PC-3 (cell line): Measurements from ENCODE around the gene HLA-DQA1. TPM values are rescaled to one million over a fixed set of nuclear protein-coding genes. Genes with fewer than 3 reads are reported as not detected.

ENCODE experiments used
- ATAC-seq: fragments of 200-7000 bp; cut with Tn5 transposase; 2 replicates; pipeline ENCODE4 v1.9.1; 2020; ENCODE audit warnings: mild to moderate bottlenecking, moderate library complexity
- BruUV-seq: library from RNA; stranded (reverse); fragments of 400-500 nt; replicated peaks from 2 replicates; lab custom pipeline; 2021; lab: Mats Ljungman, UMichigan
- CTCF ChIA-PET: fragments of 300-600 bp; sonication (Branson Sonifier 250); formaldehyde crosslinking; loops from one replicate; lab custom pipeline; 2022; ENCODE audit warnings: antibody characterized with exemption; lab: Charles Lee
- POLR2A ChIA-PET: fragments of 300-600 bp; sonication (Branson Sonifier 250); formaldehyde crosslinking; loops from one replicate; lab custom pipeline; 2022; ENCODE audit warnings: antibody characterized with exemption; ENCODE audit not compliant: unreplicated experiment; lab: Charles Lee
- DNase-seq: peaks from one replicate; pipeline ENCODE4 v3.0.0-alpha.2; 2015
- H2AFZ ChIP-seq: fragments of 300-600 bp; sonication (generic); 2 replicates; pipeline ENCODE4 v1.6.0; 2016; ENCODE audit warnings: antibody characterized with exemption, low read length
- H3F3A ChIP-seq: fragments of 300-600 bp; sonication (generic); one replicate; pipeline ENCODE4 v1.6.0; 2017; ENCODE audit warnings: antibody characterized with exemption, low read length, control low read depth, mild to moderate bottlenecking; ENCODE audit not compliant: unreplicated experiment
- H3K27ac ChIP-seq: fragments of 300-600 bp; sonication (generic); 2 replicates; pipeline ENCODE4 v1.5.1; 2016; ENCODE audit warnings: mild to moderate bottlenecking, low read length
- H3K27me3 ChIP-seq: fragments of 300-600 bp; sonication (generic); 2 replicates; pipeline ENCODE4 v1.6.1; 2016; ENCODE audit warnings: low read length, mixed read lengths
- H3K36me3 ChIP-seq: fragments of 300-600 bp; sonication (generic); 2 replicates; pipeline ENCODE4 v1.6.1; 2016; ENCODE audit warnings: low read depth, mixed run types, low read length, mixed read lengths
- H3K4me1 ChIP-seq: fragments of 300-600 bp; sonication (generic); 2 replicates; pipeline ENCODE4 v1.5.1; 2016; ENCODE audit warnings: low read length; ENCODE audit not compliant: insufficient read depth
- H3K4me2 ChIP-seq: fragments of 300-600 bp; sonication (generic); 2 replicates; pipeline ENCODE4 v1.6.0; 2016; ENCODE audit warnings: low read length
- H3K4me3 ChIP-seq: fragments of 300-600 bp; sonication (generic); 2 replicates; pipeline ENCODE4 v1.5.1; 2016; ENCODE audit warnings: mild to moderate bottlenecking, low read length, mixed read lengths
- H3K79me2 ChIP-seq: fragments of 300-600 bp; sonication (generic); 2 replicates; pipeline ENCODE4 v1.6.1; 2017; ENCODE audit warnings: low read length, mixed read lengths
- H3K9ac ChIP-seq: fragments of 300-600 bp; sonication (generic); 2 replicates; pipeline ENCODE4 v1.6.0; 2016; ENCODE audit warnings: mild to moderate bottlenecking, low read length
- H3K9me2 ChIP-seq: fragments of 300-600 bp; sonication (generic); replicated peaks from 2 replicates; pipeline ENCODE4 v1.6.1; 2016; ENCODE audit warnings: mixed run types, low read length, mixed read lengths
- H3K9me3 ChIP-seq: fragments of 300-600 bp; sonication (generic); 2 replicates; pipeline ENCODE4 v1.6.1; 2016; ENCODE audit warnings: low read length, mixed read lengths
- H4K20me1 ChIP-seq: fragments of 300-600 bp; sonication (generic); 2 replicates; pipeline ENCODE4 v1.6.1; 2016; ENCODE audit warnings: low read length, mixed read lengths
- CTCF ChIP-seq: fragments of 300-600 bp; sonication (generic); conservative IDR thresholded peaks from 2 replicates; pipeline ENCODE4 v1.5.1; 2017; ENCODE audit warnings: antibody characterized with exemption, low read depth, mild to moderate bottlenecking, low read length
- EZH2 ChIP-seq: fragments of 300-600 bp; sonication (generic); IDR thresholded peaks from one replicate; pipeline ENCODE4 v1.6.1; 2017; ENCODE audit warnings: antibody characterized with exemption, mild to moderate bottlenecking, low read length; ENCODE audit not compliant: unreplicated experiment
- EZH2phosphoT487 ChIP-seq: fragments of 300-600 bp; sonication (generic); IDR thresholded peaks from 2 replicates; pipeline ENCODE4 v1.6.1; 2018; ENCODE audit warnings: mild to moderate bottlenecking, antibody characterized with exemption, low read length, borderline replicate concordance
- intact Hi-C: fragments of 100-400 bp; cut with micrococcal nuclease; formaldehyde crosslinking; loops from 2 replicates; pipeline ENCODE4 v1.9.0; 2023
- total RNA-seq: library from RNA; depleted of rRNA; stranded (reverse); fragments of >200 nt; gene quantifications from 2 replicates; pipeline ENCODE4 v1.2.3, GENCODE V29; 2014

HLA-DQA1 gene
- total RNA-seq, 1 experiment from 2014 or later: not detected

DNA sequence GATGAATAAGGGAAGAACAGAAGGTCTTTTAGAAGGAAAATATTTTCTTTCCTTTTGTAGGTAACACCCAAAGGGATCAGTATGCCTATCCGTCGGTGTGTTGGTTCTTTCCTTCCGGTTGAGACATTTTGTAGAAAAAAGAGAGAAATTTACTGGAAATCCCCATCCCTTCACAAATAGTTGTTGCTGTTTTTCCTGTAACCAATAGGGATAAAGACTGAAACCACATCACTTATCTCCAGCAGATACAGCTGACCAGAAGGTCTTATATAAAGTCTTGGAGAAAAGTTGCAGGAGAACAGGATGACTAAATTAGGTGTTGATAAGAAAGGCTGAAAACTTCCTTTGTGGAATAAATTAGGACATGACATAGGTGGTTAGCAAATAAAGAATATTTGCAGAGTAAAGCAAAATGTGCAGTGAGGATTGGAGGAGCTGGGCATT is 32.8 kb upstream of the HLA-DQA1 start:
- H3K9me2 ChIP-seq: no peaks in the 10 kb centered on the region
- DNase-seq: no peak
- no peaks in the 10 kb centered on the region for H3K4me1 ChIP-seq
- no peak overlapping the region for H3K9ac ChIP-seq
- BruUV-seq: no TSS peak
- H2AFZ ChIP-seq: no peak overlapping the region
- ATAC-seq: no peak
- no peaks in the 10 kb centered on the region for H3F3A ChIP-seq
- H3K4me3 ChIP-seq: no peak overlapping the region
- CTCF ChIA-PET: no interaction called here
- 0 out of 2 replicates have a peak, but pooled peaks cover 6% of the 10 kb centered on the region for H3K27me3 ChIP-seq
- intact Hi-C loops: no loop called here
- H3K4me2 ChIP-seq: no peak overlapping the region
- no peaks in the 10 kb centered on the region for H3K9me3 ChIP-seq
- TF ChIP-seq EZH2phosphoT487: no peak
- TF ChIP-seq CTCF: no peak
- no peak for TF ChIP-seq EZH2
- H3K79me2 ChIP-seq: no peaks in the 10 kb centered on the region
- H4K20me1 ChIP-seq: no peaks in the 10 kb centered on the region
- no peak overlapping the region for H3K27ac ChIP-seq
- POLR2A ChIA-PET: no interaction called here
- no peaks in the 10 kb centered on the region for H3K36me3 ChIP-seq

GRCh38 chr6:32607263-32607987 is 29.8 kb upstream of the HLA-DQA1 start:
- H3K79me2 ChIP-seq: no peaks in the 10 kb centered on the region
- no peak overlapping the region for H3K4me2 ChIP-seq
- intact Hi-C loops: no loop called here
- no peaks in the 10 kb centered on the region for H3K36me3 ChIP-seq
- TF ChIP-seq EZH2phosphoT487 (no peak), CTCF (no peak), EZH2 (no peak)
- no peak overlapping the region for H3K27ac ChIP-seq
- H3F3A ChIP-seq: no peaks in the 10 kb centered on the region
- no peak overlapping the region for H3K9ac ChIP-seq
- ChIA-PET CTCF (no interaction called here), POLR2A (no interaction called here)
- no peaks in the 10 kb centered on the region for H3K9me2 ChIP-seq
- no peaks in the 10 kb centered on the region for H3K9me3 ChIP-seq
- H3K4me3 ChIP-seq: no peak overlapping the region
- BruUV-seq: no TSS peak
- no peaks in the 10 kb centered on the region; the same call in 1 of the 2 replicates for H3K4me1 ChIP-seq
- no peaks in the 10 kb centered on the region for H4K20me1 ChIP-seq
- ATAC-seq: no peak
- 0 out of 2 replicates have a peak, but pooled peaks cover 6% of the 10 kb centered on the region for H3K27me3 ChIP-seq
- H2AFZ ChIP-seq: no peak overlapping the region
- no peak for DNase-seq

- intact Hi-C loops: no loop called here
- Histone ChIP-seq H3K79me2 (no peaks in the 10 kb centered on the region), H3F3A (no peaks in the 10 kb centered on the region), H3K36me3 (no peaks in the 10 kb centered on the region), H4K20me1 (no peaks in the 10 kb centered on the region), H2AFZ (no peak overlapping the region), H3K4me1 (no peaks in the 10 kb centered on the region; the same call in 1 of the 2 replicates), H3K9ac (no peak overlapping the region), H3K27ac (no peak overlapping the region), H3K9me3 (no peaks in the 10 kb centered on the region), H3K4me3 (no peak overlapping the region), H3K9me2 (no peaks in the 10 kb centered on the region), H3K4me2 (no peak overlapping the region), H3K27me3 (0 out of 2 replicates have a peak, but pooled peaks cover 6% of the 10 kb centered on the region)
- no TSS peak for BruUV-seq
- no peak for ATAC-seq
- no peak for DNase-seq
- ChIA-PET POLR2A (no interaction called here), CTCF (no interaction called here)
- TF ChIP-seq CTCF (no peak), EZH2phosphoT487 (no peak)
Observed at GRCh38 chr6:32607988-32608298, 29.3 kb upstream of the HLA-DQA1 start.
